PC-9 (cell line): Measurements from ENCODE around the gene EXOC8. TPM values are rescaled to one million over a fixed set of nuclear protein-coding genes. Genes with fewer than 3 reads are reported as not detected.

Experiments used
- BruUV-seq: library from RNA; stranded (reverse); fragments of 400-500 nt; replicated peaks from 2 replicates; lab custom pipeline; 2021; lab: Mats Ljungman, UMichigan
- CTCF ChIA-PET: fragments of 300-600 bp; sonication (Branson Sonifier 250); formaldehyde crosslinking; loops from one replicate; lab custom pipeline; 2022; ENCODE audit warnings: antibody characterized with exemption; lab: Charles Lee
- POLR2A ChIA-PET: fragments of 300-600 bp; sonication (Branson Sonifier 250); formaldehyde crosslinking; loops from one replicate; lab custom pipeline; 2022; ENCODE audit warnings: antibody characterized with exemption; ENCODE audit not compliant: unreplicated experiment; lab: Charles Lee
- DNase-seq, 2 experiments: peaks; one replicate each; pipeline versions ENCODE4 v3.0.0 to v3.0.0-alpha.2; 2015 to 2022; ENCODE audit warnings: mixed read lengths in 1 of 2
- H2AFZ ChIP-seq: fragments of 200-600 bp; sonication (generic); 2 replicates; pipeline ENCODE4 v1.8.1; 2017; ENCODE audit warnings: antibody characterized with exemption
- H3F3A ChIP-seq: fragments of 200-600 bp; sonication (generic); 2 replicates; pipeline ENCODE4 v1.8.1; 2017; ENCODE audit warnings: antibody characterized with exemption, mild to moderate bottlenecking, low read depth; ENCODE audit not compliant: insufficient read depth
- H3K27ac ChIP-seq: fragments of 200-600 bp; sonication (generic); 2 replicates; pipeline ENCODE4 v1.6.1; 2016; ENCODE audit warnings: mixed run types
- H3K27me3 ChIP-seq: fragments of 200-600 bp; sonication (generic); 2 replicates; pipeline ENCODE4 v1.6.1; 2016; ENCODE audit warnings: low read depth, mixed run types; ENCODE audit not compliant: insufficient read depth
- H3K36me3 ChIP-seq: fragments of 200-600 bp; sonication (generic); 2 replicates; pipeline ENCODE4 v1.6.1; 2016; ENCODE audit warnings: low read depth, mixed run types
- H3K4me1 ChIP-seq: fragments of 200-600 bp; sonication (generic); replicated peaks from 2 replicates; pipeline ENCODE4 v1.6.1; 2016; ENCODE audit warnings: mixed run types; ENCODE audit not compliant: insufficient read depth
- H3K4me2 ChIP-seq: fragments of 200-600 bp; sonication (generic); 2 replicates; pipeline ENCODE4 v1.6.1; 2017; ENCODE audit warnings: mixed run types
- H3K4me3 ChIP-seq: fragments of 200-600 bp; sonication (generic); 2 replicates; pipeline ENCODE4 v1.6.1; 2016; ENCODE audit warnings: mixed run types
- H3K79me2 ChIP-seq: fragments of 200-600 bp; sonication (generic); 2 replicates; pipeline ENCODE4 v1.6.1; 2017; ENCODE audit warnings: low read depth, mixed run types
- H3K9me2 ChIP-seq: fragments of 200-600 bp; sonication (generic); 2 replicates; pipeline ENCODE4 v1.8.1; 2017; ENCODE audit warnings: mild to moderate bottlenecking; ENCODE audit not compliant: insufficient read depth
- H3K9me3 ChIP-seq: fragments of 200-600 bp; sonication (generic); 2 replicates; pipeline ENCODE4 v1.8.1; 2016; ENCODE audit warnings: low read depth; ENCODE audit not compliant: insufficient read depth
- H4K20me1 ChIP-seq: fragments of 200-600 bp; sonication (generic); 2 replicates; pipeline ENCODE4 v1.8.1; 2017; ENCODE audit not compliant: insufficient read depth
- CTCF ChIP-seq: fragments of 200-600 bp; sonication (generic); conservative IDR thresholded peaks from 2 replicates; pipeline ENCODE4 v1.6.1; 2017; ENCODE audit warnings: mixed run types, antibody characterized with exemption, mild to moderate bottlenecking, moderate library complexity
- EZH2 ChIP-seq: fragments of 200-600 bp; sonication (generic); IDR thresholded peaks from 2 replicates; pipeline ENCODE4 v1.8.0; 2017; ENCODE audit warnings: antibody characterized with exemption, low read depth
- intact Hi-C: fragments of 100-400 bp; cut with micrococcal nuclease; formaldehyde crosslinking; loops from one replicate; pipeline ENCODE4 v1.10.0; 2022; ENCODE audit not compliant: unreplicated experiment
- total RNA-seq: library from RNA; stranded (reverse); gene quantifications from 2 replicates; pipeline ENCODE4 v1.2.3, GENCODE V29; 2021

EXOC8 gene
- total RNA-seq, 1 experiment from 2014 or later = 12.1 TPM

- ChIA-PET CTCF (no interaction called here), POLR2A (no interaction called here)
- H3K4me3 ChIP-seq = no peak overlapping the region
- TF ChIP-seq EZH2 (no peak), CTCF (no peak)
- H3K9me2 ChIP-seq = no peaks in the 10 kb centered on the region
- peaks cover 19% of the 10 kb centered on the region for H3K4me1 ChIP-seq
- no peaks in the 10 kb centered on the region for H3K36me3 ChIP-seq
- no peaks in the 10 kb centered on the region for H4K20me1 ChIP-seq
- H3K4me2 ChIP-seq = no peak overlapping the region
- intact Hi-C loops = no loop called here
- no peak overlapping the region for H3K27ac ChIP-seq
- H3K27me3 ChIP-seq = no peaks in the 10 kb centered on the region
- H3K9me3 ChIP-seq = no peaks in the 10 kb centered on the region
- H3F3A ChIP-seq = no peaks in the 10 kb centered on the region
- peaks cover 47% of the 10 kb centered on the region for H3K79me2 ChIP-seq
- BruUV-seq = no TSS peak
- H2AFZ ChIP-seq = no peak overlapping the region
- no peak for DNase-seq
Measured at GRCh38 chr1:231382426-231382825, 44.8 kb upstream of the EXOC8 start.

DNA sequence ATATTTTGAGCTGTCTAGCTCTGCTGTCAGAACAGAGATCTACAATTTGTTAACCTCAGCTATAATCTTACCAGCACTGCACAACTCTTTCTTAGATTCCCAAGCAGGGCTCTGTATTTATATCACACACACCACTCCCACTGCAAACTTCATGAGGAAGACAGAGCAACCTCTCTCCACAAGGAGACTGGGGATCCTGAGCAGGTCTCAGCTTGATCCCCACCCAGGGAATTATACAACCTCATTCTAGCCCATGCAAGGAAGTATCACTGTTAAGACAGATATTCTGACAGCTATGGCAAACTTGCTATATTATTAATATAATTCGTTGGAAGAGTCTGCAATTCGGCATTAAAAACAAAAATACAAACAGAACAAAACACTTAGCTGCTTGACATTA is 44.1 kb upstream of the EXOC8 start:
- BruUV-seq = no TSS peak
- CTCF ChIA-PET = no interaction called here
- no peak for TF ChIP-seq EZH2
- TF ChIP-seq CTCF = no peak
- Histone ChIP-seq H3K27ac (no peak overlapping the region), H3K9me3 (no peaks in the 10 kb centered on the region), H3K36me3 (no peaks in the 10 kb centered on the region), H3K4me1 (peaks cover 19% of the 10 kb centered on the region), H3K4me3 (no peak overlapping the region), H4K20me1 (no peaks in the 10 kb centered on the region), H3K79me2 (peaks cover 44% of the 10 kb centered on the region), H3K27me3 (no peaks in the 10 kb centered on the region), H2AFZ (no peak overlapping the region), H3K4me2 (no peak overlapping the region), H3F3A (no peaks in the 10 kb centered on the region), H3K9me2 (no peaks in the 10 kb centered on the region)
- DNase-seq = no peak
- POLR2A ChIA-PET = no interaction called here
- intact Hi-C loops = no loop called here

- H3K4me3 ChIP-seq = no peak overlapping the region
- peaks cover 16% of the 10 kb centered on the region for H3K79me2 ChIP-seq
- no TSS peak for BruUV-seq
- H2AFZ ChIP-seq = no peak overlapping the region
- H3K36me3 ChIP-seq = no peaks in the 10 kb centered on the region
- H3K27me3 ChIP-seq = no peaks in the 10 kb centered on the region
- POLR2A ChIA-PET = interaction anchor here (0.7 kb wide), 2 partner anchors 19 to 338 kb away, joined by 4 to 10 read pairs; no protein-coding TSS in a partner anchor
- H3F3A ChIP-seq = no peaks in the 10 kb centered on the region
- H3K27ac ChIP-seq = no peak overlapping the region
- H4K20me1 ChIP-seq = no peaks in the 10 kb centered on the region
- H3K4me1 ChIP-seq = no peaks in the 10 kb centered on the region
- no peak for TF ChIP-seq EZH2
- TF ChIP-seq CTCF = no peak
- no peaks in the 10 kb centered on the region for H3K9me3 ChIP-seq
- intact Hi-C loops = no loop called here
- CTCF ChIA-PET = no interaction called here
- no peak overlapping the region for H3K4me2 ChIP-seq
- DNase-seq = no peak
- H3K9me2 ChIP-seq = no peaks in the 10 kb centered on the region; the same call in 1 of the 2 replicates
Measured at GRCh38 chr1:231376875-231377549, 39.4 kb upstream of the EXOC8 start.
